DOHH2 (cell line): Measurements from ENCODE around the gene NEK11.

ENCODE experiments used
- EZH2phosphoT487 ChIP-seq: fragments of 200-600 bp; sonication (generic); IDR thresholded peaks from 2 replicates; pipeline ENCODE4 v1.6.1; 2017; ENCODE audit warnings: borderline replicate concordance, mild to moderate bottlenecking, antibody characterized with exemption, low read length, moderate library complexity, mixed read lengths
- TF ChIP-seq, protein P1 (sequence below): fragments of 200-600 bp; sonication (generic); IDR thresholded peaks from one replicate; pipeline ENCODE4 v1.5.1; 2014; ENCODE audit warnings: antibody characterized with exemption, mild to moderate bottlenecking, low read depth, low read length; ENCODE audit not compliant: poor library complexity, severe bottlenecking

DNA sequence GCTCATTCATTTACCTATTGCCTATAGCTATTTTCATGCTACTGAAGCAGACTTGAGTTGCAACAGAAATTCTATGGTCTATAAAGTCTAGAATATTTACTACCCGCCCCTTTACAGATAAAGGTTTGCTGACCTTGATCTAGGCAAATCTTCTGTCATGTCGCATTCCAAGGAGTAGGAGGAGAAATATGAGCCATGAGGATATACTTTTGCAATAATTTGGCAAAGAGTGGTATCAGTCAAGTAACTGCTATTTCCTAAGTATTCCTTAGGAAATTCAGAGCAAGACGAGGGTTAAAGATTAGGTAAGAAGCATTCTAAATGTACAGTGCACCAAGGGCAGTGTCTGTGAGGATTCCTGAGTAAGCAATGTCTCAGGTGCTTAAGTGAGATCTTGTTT lies 233.8 kb downstream of the NEK11 start:
- TF ChIP-seq, protein P1, sequence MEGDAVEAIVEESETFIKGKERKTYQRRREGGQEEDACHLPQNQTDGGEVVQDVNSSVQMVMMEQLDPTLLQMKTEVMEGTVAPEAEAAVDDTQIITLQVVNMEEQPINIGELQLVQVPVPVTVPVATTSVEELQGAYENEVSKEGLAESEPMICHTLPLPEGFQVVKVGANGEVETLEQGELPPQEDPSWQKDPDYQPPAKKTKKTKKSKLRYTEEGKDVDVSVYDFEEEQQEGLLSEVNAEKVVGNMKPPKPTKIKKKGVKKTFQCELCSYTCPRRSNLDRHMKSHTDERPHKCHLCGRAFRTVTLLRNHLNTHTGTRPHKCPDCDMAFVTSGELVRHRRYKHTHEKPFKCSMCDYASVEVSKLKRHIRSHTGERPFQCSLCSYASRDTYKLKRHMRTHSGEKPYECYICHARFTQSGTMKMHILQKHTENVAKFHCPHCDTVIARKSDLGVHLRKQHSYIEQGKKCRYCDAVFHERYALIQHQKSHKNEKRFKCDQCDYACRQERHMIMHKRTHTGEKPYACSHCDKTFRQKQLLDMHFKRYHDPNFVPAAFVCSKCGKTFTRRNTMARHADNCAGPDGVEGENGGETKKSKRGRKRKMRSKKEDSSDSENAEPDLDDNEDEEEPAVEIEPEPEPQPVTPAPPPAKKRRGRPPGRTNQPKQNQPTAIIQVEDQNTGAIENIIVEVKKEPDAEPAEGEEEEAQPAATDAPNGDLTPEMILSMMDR, result no peak
- no peak for TF ChIP-seq EZH2phosphoT487
